NCI-H82 treated with DMSO at 0.1 percent for 48 hours (cell line): Measurements from ENCODE around the gene KCNQ1.

ENCODE experiments used
- DNase-seq: peaks from one replicate; lab custom pipeline; 2025; ENCODE audit not compliant: unreplicated experiment; lab: John Stamatoyannopoulos, UW

The KCNQ1 gene

DNA sequence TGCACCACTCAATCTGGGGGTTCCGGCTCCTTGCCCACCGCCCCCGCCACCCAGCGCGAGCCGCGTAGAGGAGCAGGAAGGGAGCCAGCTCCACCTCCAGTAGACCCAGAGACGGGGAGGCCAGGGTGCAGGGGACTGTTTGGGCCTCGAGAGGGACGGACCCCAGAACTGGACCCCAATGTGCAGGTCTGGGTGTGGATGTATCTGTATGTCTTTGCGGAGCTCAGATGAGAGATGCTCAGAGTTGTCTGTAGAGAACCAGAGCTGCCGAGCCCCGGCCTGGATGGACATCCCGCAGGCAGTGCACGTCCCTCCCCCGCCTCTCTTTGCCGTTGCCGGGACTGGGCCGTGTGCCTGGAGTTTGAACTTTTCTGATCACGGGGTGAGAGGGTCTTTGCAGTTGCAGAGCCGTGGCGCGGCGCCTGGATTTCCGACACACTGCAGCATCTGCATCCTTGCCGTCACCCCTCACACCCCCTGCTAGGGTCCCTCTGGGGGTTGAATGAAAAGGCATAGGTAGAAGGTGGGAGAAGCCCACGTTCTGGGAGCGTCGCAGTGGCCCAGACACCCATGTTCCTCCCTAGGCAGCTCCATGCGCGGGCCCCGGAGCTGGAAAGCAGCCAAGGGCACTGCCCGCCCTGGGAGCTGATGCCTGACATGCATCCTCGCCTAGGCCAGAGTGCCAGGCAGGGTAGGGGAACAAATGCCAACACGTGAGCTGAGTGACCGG is 105.2 kb downstream of the KCNQ1 start:
- no peak for DNase-seq

GRCh38 chr11:2550606-2550970 is 105.8 kb downstream of the KCNQ1 start:
- DNase-seq: no peak

GRCh38 chr11:2551131-2551530 is 106.3 kb downstream of the KCNQ1 start:
- no peak for DNase-seq

DNA sequence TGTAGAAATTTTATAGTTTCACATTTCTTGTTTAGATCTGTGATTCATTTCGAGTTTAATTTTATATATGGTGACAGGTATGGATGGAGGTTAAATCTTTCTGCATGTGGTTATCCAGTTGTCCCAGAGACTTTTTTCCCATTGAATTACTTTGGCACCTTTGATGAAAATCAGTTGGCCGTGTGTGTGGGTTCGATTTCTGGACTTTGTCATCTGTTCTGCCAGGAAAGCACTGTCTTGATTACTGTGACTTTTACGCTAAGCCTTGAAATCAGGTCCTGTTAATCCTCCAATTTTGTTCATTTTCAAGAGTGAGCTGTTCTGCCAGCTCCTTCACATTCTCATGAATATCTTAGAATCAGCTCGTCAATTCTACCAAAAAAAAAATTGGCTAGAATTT is 107.4 kb downstream of the KCNQ1 start:
- no peak for DNase-seq

DNA sequence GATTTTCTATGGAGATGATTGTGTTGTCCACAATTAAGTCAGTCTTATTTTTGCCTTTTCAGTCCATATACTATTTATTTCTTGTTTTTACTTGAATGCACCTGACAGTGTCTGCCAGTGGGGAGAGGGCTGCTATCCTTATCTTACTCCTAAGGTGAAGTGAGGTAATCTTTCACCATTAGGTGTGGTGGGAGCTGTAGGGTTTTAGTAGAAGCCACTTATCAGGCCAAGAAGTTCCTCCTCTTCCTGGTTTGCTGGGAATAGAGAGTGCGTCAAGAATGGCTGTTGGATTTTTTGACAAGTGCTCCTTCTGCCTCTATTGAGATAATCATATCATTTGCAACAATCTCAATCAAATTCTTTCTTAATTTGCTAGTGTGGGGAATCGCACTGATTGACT is 108.4 kb downstream of the KCNQ1 start:
- DNase-seq: no peak

- DNase-seq: no peak
These were observed 109.1 kb downstream of the KCNQ1 start for GRCh38 chr11:2553886-2554285.

GRCh38 chr11:2554338-2555207 is 109.8 kb downstream of the KCNQ1 start:
- DNase-seq: no peak

- DNase-seq: no peak
These were observed 110.5 kb downstream of the KCNQ1 start for GRCh38 chr11:2555336-2555735.

DNA sequence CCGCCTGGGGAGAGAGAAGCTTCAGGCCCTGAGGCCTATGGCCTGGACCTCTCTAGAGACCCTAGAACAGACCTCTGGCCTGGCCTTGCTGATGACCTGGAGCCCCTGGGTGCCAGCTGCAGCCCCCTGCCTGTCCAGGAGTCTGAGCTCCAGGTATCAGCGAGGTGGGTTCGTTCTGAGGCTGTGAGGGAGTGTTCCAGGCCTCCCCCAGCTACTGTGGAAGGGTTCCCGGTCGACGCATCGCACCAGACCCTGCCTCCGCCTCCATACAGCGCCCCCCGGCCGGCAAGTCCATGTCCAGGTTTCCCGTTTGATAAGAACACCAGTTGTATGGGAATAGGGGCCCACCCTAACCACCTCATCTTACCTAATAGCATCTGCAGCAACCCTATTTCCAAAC is 111.1 kb downstream of the KCNQ1 start:
- no peak for DNase-seq

DNA sequence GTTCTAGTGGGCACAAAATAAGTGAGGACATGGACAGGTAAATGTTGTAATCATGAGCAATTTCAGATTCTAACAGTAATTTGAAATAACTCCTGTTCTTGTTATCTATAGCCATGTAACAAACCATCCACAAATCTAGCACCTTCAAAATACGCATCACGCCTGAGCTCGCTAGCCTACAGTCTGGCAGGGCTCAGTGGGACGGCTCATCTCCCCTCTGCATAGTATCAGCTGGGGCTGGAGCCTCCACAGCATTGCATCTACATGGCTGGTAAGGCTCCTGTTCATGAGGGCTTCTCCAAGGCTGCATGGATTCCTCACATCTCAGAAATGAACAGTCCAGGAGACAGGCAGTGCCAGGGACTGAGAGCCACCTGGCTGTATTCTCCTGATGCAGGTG is 112.6 kb downstream of the KCNQ1 start:
- DNase-seq: no peak

- no peak for DNase-seq
These were observed 113.6 kb downstream of the KCNQ1 start for GRCh38 chr11:2558397-2558796.

GRCh38 chr11:2558861-2559526 is 114.2 kb downstream of the KCNQ1 start:
- DNase-seq: no peak

- no peak for DNase-seq
These were observed 114.9 kb downstream of the KCNQ1 start for GRCh38 chr11:2559527-2560311.

GRCh38 chr11:2561696-2562581 is 117.1 kb downstream of the KCNQ1 start:
- no peak for DNase-seq

- no peak for DNase-seq
These were observed 118.0 kb downstream of the KCNQ1 start for GRCh38 chr11:2562890-2563212.

DNA sequence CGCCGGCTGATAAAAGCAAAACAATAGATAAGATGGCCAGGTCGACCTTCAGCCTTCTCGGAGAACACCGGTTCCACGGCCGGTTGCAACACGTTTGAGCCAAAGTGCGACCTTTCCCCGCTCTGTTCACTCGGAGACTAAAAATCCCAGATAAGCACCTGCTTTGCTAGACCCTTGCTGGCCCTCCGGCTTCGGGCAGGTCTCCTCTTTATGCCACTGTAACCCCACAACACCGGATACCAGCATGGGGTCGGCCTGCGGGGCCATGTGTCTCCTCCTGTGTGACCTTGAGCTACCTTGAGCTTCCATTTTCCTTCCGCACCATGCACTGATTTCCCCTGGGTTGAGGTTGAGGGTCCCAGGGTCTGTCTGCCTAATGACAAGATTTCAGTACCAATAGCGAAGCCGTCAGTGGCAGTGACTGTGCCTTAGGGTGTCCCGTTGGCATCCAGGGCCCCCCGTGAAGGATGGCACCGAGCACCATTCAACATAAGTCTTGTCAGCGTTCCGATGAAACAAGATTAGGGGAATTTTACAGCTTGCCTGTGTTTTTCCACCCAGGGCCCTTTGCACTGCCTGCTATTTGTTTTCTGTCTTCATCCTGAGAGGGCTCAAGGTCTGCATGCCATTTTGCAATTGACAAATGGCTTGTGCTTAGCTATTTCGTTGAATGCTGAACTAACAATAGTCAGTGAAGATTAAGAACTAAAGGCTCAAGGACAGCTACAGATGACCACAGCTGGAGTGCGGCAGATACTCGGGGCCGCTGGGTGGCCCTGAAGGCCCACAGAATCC is 118.6 kb downstream of the KCNQ1 start:
- no peak for DNase-seq

GRCh38 chr11:2564008-2564530 is 119.3 kb downstream of the KCNQ1 start:
- no peak for DNase-seq

DNA sequence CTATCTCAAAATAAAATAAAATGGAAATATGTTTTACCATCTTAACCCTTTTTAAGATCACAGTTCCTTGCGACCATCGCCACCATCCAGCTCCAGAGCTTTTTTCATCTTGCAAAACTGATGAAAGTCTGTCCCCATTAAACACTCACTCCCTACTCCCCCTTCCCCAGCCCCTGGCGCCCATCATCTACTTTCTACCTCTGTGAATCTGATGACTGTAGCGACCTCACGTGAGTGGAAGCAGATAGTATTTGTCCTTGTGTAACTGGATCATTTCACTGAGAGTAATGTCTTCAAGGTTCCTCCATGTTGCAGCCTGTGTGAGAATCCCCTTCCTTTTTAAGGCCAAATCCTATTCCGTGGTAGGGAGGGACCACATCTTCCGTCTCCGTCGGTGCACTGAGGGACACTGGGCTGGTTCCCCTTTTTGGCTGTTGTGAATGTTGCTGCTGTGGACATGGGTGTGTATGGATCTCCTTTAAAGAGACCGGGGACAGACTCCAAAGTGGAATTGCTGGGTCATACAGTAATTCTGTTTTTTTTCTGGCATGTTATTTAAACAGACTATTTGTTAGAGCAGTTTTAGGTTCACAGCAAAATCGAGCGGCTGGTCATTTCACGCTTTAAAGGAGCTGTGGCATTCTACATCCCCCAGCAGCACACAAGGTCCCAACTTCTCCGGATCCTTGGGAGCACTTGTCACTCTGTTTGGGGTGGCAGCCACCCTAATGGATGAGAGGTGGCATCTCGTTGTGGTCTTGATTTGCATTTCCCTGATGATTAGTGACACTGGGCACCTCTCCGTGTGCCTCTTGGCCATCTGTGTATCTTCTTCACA is 120.0 kb downstream of the KCNQ1 start:
- no peak for DNase-seq
